ENCODE measurements around the gene MRRF.

Gene MRRF

DNA sequence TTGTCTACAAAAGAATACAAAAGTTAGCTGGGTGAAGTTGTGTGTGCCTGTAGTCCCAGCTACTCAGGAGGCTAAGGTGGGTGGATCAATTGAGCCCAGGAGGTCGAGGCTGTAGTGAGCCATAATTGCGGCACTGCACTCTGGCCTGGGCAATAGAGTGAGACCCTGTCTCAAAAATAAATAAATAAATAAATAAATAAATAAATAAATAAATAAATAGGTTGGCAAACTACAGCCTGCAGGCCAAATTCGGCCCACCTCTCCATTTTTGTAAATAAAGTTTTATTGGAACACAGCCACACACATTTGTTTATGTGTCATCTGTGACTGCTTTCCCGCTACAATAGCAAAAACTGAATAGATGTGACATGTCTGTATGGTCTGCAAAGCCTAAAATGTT is 115.6 kb downstream of the MRRF start:
- H3K9me3 ChIP-seq (ENCODE audit: low read length) = no peaks in the 10 kb centered on the region
- H3K9ac ChIP-seq (ENCODE audit: low read length) = no peak overlapping the region
- peaks cover 55% of the 10 kb centered on the region for H3K36me3 ChIP-seq (ENCODE audit: insufficient read depth, low read length)
- H3K27me3 ChIP-seq (ENCODE audit: control insufficient read depth in 1 of 2, insufficient read depth in 2 of 2, low read length in 2 of 2) = no peaks in the 10 kb centered on the region
- H3K4me1 ChIP-seq (ENCODE audit: insufficient read depth, low read length) = peaks cover 44% of the 10 kb centered on the region
- no peak overlapping the region for H3K4me3 ChIP-seq (ENCODE audit: low read depth in 1 of 2, low read length in 2 of 2)
- H3K27ac ChIP-seq (ENCODE audit: low read depth, low read length) = no peak overlapping the region
